Measurements from ENCODE around the gene RAD54L.
A peak's percentile ranks its signal among the peaks of the same experiment; 100 is the strongest.

The RAD54L gene

DNA sequence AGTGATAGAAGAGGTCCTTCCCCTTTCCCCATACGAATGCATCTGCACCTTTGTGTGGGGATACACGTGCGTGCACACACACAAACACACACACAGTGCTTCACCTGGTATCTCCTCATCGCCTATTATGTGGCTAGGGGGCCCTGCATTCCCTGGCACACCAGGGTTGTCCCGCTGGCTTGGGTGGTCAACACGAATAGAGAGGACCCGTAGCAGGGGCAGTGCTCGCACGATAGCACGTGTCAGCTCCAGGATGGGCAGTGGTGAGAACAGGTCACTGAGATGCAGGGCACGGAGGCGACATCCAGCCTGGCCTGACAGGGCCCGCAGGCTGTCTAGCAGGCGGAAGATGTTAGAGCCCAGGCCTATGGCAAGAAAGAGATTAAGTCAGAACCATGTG is 33.5 kb downstream of the RAD54L start:
- H3K4me3 ChIP-seq (ENCODE audit: low read depth, low read length) = no peak overlapping the region
- DNase-seq (ENCODE audit: low read depth) = no peak

GRCh38 chr1:46284058-46284457 is 36.5 kb downstream of the RAD54L start:
- DNase-seq (ENCODE audit: low read depth) = no peak
- no peak overlapping the region for H3K4me3 ChIP-seq (ENCODE audit: low read depth, low read length)

GRCh38 chr1:46284597-46285564 is 37.3 kb downstream of the RAD54L start:
- DNase-seq (ENCODE audit: low read depth) = no peak

DNA sequence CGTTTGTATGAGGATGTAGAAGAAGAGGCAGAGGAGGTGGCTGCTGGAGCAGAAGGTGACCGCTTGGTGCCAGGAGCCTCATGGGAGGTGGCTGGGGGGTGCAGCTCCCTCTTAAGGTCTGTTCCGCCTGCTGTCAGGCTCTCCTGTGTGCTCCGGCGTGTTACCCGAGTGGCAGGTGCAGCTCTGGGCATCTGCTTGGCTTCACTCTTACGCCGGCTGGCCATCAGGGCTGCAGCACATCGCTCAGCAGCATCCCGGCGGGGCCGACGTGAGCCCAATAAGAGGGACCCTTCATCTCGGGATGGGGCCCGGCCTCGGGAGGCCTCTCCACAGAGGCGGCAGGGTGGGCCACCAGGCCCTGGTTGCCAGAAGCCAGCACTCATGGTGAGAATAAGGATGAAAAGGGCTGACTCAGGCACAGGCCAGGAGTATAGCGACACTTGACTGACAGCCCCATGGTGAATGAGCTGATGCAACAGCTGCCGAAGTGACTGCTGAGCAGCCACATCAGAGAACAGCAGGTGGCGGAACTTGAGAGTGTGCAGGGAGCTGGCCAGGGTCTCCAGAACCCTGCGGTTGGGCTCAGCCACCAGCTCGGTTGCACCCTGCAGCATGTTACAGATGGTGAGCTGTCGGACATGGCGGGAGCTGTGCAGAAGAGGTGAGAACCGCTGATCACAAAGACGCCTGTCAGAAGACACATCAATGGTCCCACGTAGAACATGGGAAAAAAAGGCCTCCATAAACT is 38.3 kb downstream of the RAD54L start:
- DNase-seq (ENCODE audit: low read depth) = peak; percentile 38
- H3K4me3 ChIP-seq (ENCODE audit: low read depth, low read length) = no peak overlapping the region

More at GRCh38 chr1:46284597-46285564, 37.3 kb downstream of the RAD54L start:
- no peak overlapping the region for H3K4me3 ChIP-seq (ENCODE audit: low read depth, low read length)

GRCh38 chr1:46288485-46289133 is 41.0 kb downstream of the RAD54L start:
- H3K4me3 ChIP-seq (ENCODE audit: low read depth, low read length) = no peak overlapping the region
- DNase-seq (ENCODE audit: low read depth) = no peak

DNA sequence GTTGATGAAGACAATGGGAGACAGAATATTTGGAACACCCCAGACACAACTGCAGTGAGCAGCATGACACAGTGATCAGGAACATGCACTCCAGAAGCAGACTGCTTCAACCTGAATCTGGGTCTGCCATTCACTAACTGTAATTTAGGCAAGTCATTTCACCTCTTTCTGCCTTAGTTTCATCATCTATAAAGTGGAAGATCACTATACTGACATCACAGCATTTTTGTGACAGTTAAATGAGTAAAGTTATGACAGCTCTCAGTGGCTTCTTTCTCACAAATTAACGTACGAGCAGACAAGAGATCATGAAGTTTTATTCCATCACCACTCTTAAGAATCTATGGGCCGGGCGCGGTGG is 41.6 kb downstream of the RAD54L start:
- H3K4me3 ChIP-seq (ENCODE audit: low read depth, low read length) = no peak overlapping the region
- DNase-seq (ENCODE audit: low read depth) = no peak

DNA sequence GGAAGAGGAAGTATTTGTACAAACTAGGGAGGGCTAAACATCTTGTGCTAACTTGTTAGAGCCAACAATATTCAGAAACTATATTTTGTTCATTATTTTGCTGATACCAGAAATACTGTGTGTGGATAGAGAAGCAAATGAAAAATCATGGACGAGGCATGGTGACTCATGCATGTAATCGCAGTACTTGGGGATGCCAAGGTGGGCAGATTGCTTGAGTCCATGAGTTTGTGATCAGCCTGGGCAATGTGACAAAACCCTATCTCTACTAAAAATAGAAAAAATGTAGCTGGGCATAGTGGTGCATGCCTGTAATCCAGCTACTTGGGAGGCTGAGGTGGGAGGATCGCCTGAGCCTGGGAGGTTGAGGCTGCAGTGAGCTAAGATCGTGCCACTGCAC is 42.4 kb downstream of the RAD54L start:
- H3K4me3 ChIP-seq (ENCODE audit: low read depth, low read length) = no peak overlapping the region
- no peak for DNase-seq (ENCODE audit: low read depth)

- H3K4me3 ChIP-seq (ENCODE audit: low read depth, low read length) = no peak overlapping the region
- DNase-seq (ENCODE audit: low read depth) = no peak
These were observed 47.7 kb downstream of the RAD54L start for GRCh38 chr1:46295306-46295705.

- no peak overlapping the region for H3K4me3 ChIP-seq (ENCODE audit: low read depth, low read length)
- no peak for DNase-seq (ENCODE audit: low read depth)
These were observed 50.8 kb downstream of the RAD54L start for GRCh38 chr1:46298387-46298786.

DNA sequence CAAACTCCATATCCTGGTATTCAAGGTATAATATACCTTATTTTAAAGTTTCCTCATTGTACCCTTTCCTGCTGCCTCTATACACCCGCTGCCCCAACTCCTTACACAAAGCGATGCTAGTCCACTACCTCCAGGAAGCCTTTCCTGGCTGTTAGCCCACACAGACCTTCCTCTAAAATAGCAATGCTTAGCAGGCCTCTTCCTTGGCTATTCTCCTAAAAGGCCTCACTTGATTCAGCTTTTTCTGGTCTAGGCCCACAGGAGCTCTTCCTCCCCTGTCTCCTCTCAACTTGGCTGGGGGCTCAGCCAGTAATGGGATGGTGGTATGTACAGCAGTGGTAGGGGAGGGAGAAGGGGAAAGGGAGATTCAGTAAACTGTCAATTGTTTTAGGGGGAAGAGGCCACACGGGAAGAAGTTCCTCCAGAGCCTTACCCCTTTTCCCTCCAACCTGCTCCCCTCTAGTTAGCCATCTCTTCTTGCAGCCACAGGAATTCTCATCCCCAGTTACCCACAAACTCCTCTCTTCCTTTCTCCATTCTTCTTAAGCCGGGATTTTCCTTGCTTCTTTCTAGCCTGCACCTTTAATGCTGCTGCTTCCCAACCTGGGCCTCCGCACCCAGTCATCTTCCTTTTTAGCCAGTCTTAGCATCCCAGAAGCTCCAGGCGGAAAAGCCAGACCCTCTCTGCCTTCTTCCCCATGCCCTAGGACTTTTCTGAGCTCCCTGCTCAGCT is 53.3 kb downstream of the RAD54L start:
- DNase-seq (ENCODE audit: low read depth) = no peak
- peak overlapping the region; percentile 77 for H3K4me3 ChIP-seq (ENCODE audit: low read depth, low read length)

DNA sequence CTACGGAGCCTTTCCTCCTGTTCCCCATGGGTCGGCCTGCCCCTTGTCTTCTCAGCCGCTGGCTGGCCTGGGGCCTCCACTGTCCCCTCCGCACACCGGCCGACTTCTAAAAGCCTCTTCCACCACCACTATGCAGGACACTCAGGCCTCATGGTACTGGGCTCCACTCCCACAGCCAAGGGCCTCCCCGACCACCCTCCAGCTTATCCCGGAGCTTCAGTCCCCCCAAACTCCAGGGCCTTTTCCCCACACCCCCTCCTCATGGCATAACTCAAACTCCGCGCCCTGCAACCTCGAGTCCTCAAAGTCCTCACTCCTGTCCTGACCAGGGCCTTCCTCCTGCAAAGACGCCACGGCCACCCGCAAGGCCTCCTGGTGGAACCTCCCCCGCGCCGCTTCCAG is 53.8 kb downstream of the RAD54L start:
- DNase-seq (ENCODE audit: low read depth) = no peak
- peak overlapping the region; percentile 77 for H3K4me3 ChIP-seq (ENCODE audit: low read depth, low read length)

GRCh38 chr1:46301808-46302640 is 54.5 kb downstream of the RAD54L start:
- no peak for DNase-seq (ENCODE audit: low read depth)
- H3K4me3 ChIP-seq (ENCODE audit: low read depth, low read length) = peak overlapping the region; percentile 77

DNA sequence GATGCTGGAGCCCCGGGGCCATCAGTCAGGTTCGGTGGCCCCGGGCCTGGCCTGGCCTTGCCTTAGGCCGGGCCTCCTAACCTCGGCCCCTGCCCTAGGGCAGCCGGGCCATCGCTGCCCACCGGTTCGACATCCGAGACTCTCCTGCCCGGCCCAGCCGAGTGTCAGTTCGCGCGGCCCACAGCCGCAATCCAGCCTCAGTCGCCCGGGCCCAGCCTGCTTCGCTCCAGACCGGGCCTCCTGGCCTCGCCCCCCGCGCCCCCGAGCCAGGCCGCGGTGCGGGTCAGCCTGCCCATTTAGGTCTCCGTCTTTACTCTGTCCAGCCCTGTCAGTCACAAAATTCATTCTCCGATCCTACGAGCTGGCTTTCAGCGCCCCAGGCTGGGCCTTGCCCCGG is 55.1 kb downstream of the RAD54L start:
- peak overlapping the region; percentile 77 for H3K4me3 ChIP-seq (ENCODE audit: low read depth, low read length)
- DNase-seq (ENCODE audit: low read depth) = no peak

DNA sequence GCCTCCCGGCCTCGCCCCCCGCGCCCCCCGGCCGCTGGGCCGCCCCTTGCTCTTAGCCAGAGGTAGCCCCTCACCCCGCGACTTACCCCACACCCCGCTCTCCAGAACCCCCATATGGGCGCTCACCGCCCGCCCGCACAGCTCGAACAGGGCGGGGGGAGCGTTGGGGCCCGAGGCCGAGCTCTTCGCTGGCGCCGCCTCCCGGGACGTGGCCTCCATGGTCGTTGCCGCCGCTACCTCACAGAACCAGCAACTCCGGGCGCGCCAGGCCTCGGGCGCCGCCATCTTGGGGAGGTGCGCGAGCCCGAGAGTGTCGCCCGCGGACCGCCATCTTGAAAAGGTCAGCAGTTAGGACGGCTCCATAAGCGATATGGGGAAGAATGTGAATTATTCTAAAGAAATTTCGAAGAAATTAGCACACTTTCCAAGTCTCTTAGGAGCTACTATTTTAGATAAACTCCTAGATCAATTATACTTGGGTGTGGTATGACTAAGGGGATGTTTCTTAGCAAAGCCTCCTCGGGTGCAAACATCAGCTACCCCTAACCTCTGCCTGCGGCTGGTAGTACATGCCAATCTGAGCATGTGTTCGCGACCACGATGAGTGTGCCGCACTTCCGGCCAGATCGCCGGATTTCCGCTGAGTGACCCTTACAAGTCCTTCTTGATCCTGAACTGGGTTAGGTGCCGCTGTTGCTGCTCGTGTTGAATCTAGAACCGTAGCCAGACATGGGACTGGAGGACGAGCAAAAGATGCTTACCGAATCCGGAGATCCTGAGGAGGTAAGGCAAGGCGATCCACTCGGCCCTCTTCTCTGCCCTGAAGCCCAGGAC is 55.7 kb downstream of the RAD54L start, which contains the start of the genes LRRC41 and UQCRH:
Gene LRRC41 (minus strand): TSS at position 579 of the 834 bp plus-strand sequence. CDS start 294 bp downstream, at position 285.
Gene UQCRH (plus strand): TSS at position 661 of the 834 bp plus-strand sequence. CDS start 69 bp downstream, at position 730.
- peak; percentile 93 for DNase-seq (ENCODE audit: low read depth)

DNA sequence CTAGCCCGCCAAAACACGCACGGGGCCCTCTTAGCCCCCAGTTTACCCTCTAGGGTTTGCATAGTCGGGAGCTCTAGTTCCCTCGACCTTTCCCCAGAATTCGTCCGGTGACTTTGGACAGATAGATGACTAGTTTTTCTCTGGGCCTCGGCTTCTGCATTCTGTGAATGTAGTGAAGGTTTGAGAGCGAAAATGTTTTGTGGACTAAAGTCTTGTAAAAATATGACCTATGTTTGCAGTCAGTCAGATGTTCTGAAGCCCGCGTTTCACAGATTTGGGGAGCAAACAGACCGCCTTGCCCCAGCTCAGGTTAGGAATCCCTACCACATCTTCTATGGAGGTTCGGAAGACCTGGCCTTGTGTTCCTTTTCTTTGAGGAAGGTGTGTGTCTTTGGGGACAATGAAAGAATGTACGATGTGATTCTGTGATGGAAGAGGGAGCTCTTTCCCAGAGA is 56.3 kb downstream of the RAD54L start:
- peak overlapping the region; percentile 77 for H3K4me3 ChIP-seq (ENCODE audit: low read depth, low read length)
- no peak for DNase-seq (ENCODE audit: low read depth)

More for the DNA sequence above, 55.7 kb downstream of the RAD54L start, which contains the start of the genes LRRC41 and UQCRH:
- peak within 1 kb of the TSS; percentile 77 for H3K4me3 ChIP-seq (ENCODE audit: low read depth, low read length)

GRCh38 chr1:46306159-46306530 is 58.6 kb downstream of the RAD54L start:
- no peak for DNase-seq (ENCODE audit: low read depth)

GRCh38 chr1:46309401-46310159 is 62.0 kb downstream of the RAD54L start:
- DNase-seq (ENCODE audit: low read depth) = no peak
- H3K4me3 ChIP-seq (ENCODE audit: low read depth, low read length) = no peak overlapping the region

More at GRCh38 chr1:46306159-46306530, 58.6 kb downstream of the RAD54L start:
- no peak overlapping the region for H3K4me3 ChIP-seq (ENCODE audit: low read depth, low read length)
